MM.1S (cell line): Measurements from ENCODE around the gene PLTP.

Experiments
- EZH2 ChIP-seq: fragments of 300-600 bp; sonication (generic); optimal IDR thresholded peaks from 2 replicates; pipeline ENCODE3; 2017; ENCODE audit warnings: low read depth, mild to moderate bottlenecking, antibody characterized with exemption, low read length, mixed read lengths
- EZH2phosphoT487 ChIP-seq: fragments of 300-600 bp; sonication (generic); IDR thresholded peaks from 2 replicates; pipeline ENCODE4 v1.6.1; 2018; ENCODE audit warnings: antibody characterized with exemption, low read length
- TF ChIP-seq, protein P1 (sequence below): fragments of 300-600 bp; sonication (generic); IDR thresholded peaks from 2 replicates; pipeline ENCODE4 v1.5.1; 2016; ENCODE audit warnings: antibody characterized with exemption, low read length, mixed read lengths

DNA sequence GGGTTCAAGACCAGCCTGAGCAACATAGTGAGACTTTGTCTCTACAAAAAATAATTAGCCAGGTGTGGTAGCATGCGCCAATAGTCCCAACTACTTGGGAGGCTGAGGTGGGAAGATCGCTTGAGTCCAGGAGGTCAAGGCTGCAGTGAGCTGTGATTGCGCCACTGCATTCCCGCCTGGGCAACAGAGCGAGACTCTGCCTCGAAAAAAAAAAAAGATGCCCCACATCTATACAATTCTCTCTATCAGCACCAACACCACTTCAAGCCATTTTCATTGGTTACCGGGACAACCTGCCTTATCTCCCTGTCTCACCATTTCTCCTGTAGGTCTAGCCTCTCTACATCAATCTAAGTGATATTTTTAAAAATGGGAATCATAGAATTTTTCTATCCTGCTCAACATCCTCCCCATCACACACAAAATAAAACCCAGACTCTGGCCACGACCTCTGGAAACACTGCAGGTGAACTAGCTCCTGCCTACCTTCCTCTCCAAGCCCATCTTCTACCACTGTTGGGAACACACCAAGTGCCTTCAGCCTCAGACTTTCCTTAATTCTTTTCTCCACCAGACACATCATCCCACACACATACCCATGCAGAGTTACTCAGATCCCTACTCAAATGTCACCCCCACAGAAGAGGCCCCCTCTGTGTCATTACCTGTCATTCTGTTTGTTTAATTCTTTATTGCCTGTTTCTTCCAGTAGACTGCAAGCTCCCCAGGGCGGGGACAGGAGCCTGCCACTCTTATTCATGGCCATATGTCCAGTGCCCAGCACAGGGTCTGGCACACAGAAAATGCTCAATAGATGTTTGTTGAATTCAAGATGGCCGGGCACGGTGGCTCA is 9.6 kb upstream of the PLTP start:
- TF ChIP-seq, protein P1, sequence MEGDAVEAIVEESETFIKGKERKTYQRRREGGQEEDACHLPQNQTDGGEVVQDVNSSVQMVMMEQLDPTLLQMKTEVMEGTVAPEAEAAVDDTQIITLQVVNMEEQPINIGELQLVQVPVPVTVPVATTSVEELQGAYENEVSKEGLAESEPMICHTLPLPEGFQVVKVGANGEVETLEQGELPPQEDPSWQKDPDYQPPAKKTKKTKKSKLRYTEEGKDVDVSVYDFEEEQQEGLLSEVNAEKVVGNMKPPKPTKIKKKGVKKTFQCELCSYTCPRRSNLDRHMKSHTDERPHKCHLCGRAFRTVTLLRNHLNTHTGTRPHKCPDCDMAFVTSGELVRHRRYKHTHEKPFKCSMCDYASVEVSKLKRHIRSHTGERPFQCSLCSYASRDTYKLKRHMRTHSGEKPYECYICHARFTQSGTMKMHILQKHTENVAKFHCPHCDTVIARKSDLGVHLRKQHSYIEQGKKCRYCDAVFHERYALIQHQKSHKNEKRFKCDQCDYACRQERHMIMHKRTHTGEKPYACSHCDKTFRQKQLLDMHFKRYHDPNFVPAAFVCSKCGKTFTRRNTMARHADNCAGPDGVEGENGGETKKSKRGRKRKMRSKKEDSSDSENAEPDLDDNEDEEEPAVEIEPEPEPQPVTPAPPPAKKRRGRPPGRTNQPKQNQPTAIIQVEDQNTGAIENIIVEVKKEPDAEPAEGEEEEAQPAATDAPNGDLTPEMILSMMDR: no peak
- TF ChIP-seq EZH2 (no peak), EZH2phosphoT487 (no peak)
